GM18868 (cell line): ENCODE results near the gene TM4SF4.

ENCODE experiments used
- ATAC-seq: cut with Tn5 transposase; IDR thresholded peaks from one replicate; pipeline ENCODE4 v1.9.1; 2021; ENCODE audit warnings: mild to moderate bottlenecking, moderate library complexity; ENCODE audit not compliant: unreplicated experiment

TM4SF4 gene

GRCh38 chr3:149454746-149455145 is 19.8 kb upstream of the TM4SF4 start:
- ATAC-seq, result no peak

DNA sequence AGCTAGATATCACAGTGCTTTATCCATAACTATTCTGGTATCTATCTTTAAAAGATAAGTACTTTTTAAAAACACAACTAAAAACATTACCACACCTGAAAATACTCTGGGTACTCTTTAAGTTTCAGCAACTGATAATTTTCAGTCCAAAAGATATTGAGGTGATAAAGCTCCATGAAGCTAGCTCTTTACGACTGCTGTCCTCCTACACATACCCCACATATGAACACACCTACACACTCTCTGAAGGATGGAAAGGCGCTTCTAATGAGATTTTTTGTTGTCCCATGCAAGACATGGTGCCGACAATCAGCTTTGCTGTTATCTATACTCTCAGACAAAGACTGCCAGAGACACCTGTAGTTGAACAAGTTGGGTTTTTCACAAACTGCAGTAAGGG is 19.1 kb upstream of the TM4SF4 start:
- ATAC-seq, result no peak

- ATAC-seq, result no peak
These were observed 18.5 kb upstream of the TM4SF4 start for GRCh38 chr3:149455989-149456388.

GRCh38 chr3:149459491-149460059 is 14.9 kb upstream of the TM4SF4 start:
- no peak for ATAC-seq

DNA sequence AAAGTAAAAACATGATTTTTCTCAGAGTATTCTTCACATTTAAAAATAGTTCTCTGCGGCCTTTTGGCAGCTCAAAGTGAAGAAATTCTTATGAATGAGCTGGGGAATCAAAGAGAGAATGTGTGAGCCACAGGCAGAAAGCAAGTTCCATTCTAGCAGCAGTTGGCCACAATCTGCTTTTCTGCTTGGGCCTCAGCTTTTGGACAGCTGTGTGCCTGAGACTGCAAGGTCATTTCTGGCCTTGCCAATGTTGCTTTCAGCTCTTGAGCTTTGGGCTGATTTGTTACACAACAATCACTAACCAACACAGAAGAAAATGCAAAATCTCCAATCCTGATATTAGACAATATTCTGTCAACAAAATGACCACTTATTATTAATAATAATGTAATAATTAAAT is 14.4 kb upstream of the TM4SF4 start:
- ATAC-seq, result no peak

DNA sequence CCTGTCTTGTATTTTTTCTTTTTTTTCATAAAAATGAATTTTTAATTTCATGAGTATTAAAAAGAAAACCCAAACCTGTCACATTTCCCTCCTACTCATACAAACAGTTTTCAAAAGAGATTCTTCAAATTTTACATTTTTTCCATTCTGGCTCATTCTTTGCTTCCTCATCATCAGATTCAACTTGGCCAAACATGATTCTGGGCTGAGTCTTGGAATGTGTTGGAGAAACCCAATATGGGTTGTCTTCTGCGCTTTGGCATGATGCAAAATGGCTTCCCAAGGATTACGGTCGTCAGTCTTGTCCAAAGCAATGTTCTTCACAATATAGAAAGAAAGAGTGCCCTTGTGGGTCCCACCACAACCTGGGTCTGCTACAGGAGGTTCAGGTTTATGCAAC is 12.4 kb upstream of the TM4SF4 start:
- ATAC-seq, result no peak

GRCh38 chr3:149462581-149463011 is 11.9 kb upstream of the TM4SF4 start:
- no peak for ATAC-seq

GRCh38 chr3:149463921-149464320 is 10.6 kb upstream of the TM4SF4 start:
- no peak for ATAC-seq

- ATAC-seq, result no peak
These were observed 9.8 kb upstream of the TM4SF4 start for GRCh38 chr3:149464542-149465328.

GRCh38 chr3:149465351-149465883 is 9.1 kb upstream of the TM4SF4 start:
- ATAC-seq, result no peak

GRCh38 chr3:149466192-149466591 is 8.3 kb upstream of the TM4SF4 start:
- ATAC-seq, result no peak

GRCh38 chr3:149468504-149469212 is 5.8 kb upstream of the TM4SF4 start:
- ATAC-seq, result peak; percentile 75

GRCh38 chr3:149470381-149470780 is 4.1 kb upstream of the TM4SF4 start:
- no peak for ATAC-seq

DNA sequence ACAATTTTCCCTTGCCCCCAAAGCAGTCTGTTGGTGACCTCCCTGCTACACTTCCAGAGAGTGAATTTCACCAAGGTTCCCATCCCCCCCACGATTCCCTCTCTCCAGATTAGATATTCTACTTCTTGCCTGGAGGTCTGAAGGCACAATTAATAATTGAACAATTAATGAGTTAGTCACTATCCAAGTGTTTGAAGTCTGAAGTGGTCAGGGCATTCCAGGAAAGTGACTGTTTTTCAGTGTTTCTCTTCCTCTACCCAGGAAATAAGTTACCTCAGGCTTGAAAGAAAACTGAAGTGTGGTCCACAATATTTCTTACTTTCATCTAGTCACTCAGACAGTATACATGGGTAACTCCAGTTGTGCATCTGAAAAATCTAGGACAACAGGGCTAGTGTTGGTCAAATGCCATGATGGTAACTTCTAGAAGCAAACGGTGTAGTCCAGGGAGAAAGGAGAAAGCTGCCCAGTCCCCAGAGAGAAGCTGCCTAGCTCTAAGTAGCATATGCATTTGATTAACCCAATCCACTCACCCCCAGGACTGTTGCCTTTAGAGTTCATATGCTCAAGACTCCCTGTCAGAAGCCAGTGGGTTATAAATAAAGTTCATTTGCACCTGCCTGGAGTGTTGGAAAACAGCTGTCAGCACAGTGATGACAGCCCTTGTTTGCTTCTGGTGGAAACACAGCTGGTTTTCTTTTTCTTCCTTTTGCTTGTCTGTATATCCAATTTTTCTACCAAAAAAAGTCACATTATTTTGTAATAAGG is 2.3 kb upstream of the TM4SF4 start:
- no peak for ATAC-seq

DNA sequence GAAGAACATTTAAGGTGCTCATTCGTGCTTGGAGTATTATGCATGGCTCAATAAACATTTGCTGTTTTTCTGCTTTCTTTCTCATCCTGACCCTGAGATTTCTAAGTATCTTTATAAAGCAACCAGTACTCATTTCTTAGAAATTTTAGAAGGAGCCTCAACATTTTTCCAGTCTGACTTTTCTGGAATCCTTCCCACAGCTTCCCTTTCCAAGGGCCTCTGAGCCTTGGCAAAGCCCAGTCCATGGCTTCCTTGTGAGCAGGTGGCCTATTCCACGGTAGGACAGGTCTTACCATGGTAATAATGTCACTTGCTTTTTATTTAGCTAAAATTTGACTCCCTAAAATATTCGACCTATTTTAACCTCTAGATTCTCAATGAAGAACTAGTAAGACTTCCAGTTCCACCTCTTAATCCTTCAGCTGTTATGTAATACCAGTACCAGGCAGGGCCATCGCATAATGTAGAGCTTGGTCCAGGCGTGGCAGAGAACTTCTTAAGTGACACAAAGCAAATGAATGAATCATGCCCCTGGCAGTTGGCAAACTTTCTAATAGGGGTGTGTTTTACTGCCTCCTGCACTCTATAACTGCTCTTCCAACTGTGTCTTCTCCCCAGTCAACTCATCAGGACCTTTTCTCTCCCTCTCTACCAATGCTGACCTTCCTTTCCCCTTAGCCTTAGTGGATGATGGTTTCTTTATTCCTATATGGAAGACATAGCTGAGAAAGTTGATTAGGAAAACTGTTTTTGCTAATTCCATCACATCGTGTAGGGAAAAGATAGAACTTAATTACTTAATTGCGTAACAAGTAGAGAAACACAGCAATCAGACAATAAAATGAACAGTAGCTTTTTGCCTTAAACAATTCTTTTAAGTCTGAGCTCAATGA is 894 bp upstream of the TM4SF4 start:
- ATAC-seq, result no peak

DNA sequence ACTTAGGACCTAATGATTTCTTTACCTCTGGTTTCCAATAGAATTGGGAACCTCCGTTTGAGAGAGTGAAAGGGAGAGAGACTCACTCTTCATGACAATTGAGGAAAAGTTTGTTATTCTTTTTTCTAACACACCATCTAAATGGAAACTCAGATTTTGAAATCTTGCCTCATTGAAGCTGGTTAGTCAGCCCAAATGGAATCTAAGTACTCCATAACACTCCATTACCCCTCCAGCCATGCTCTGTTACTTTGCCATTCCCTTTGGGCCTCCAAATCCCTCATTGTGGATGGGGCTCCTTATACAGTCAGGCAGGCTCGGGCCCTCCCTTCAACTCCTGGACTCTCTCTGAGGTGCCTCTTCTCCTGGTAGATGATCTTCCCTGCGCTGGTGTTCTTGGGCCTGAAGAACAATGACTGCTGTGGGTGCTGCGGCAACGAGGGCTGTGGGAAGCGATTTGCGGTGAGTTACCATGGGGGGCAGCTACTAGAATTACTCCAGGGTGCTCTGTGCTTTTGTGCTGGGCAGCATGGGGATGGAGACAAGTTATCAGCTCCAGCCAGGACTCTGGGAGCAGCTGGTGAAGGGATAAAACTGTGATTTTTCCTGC is 1.1 kb downstream of the TM4SF4 start:
- no peak for ATAC-seq

- ATAC-seq, result no peak
These were observed 1.7 kb downstream of the TM4SF4 start for GRCh38 chr3:149476225-149476624.

GRCh38 chr3:149479621-149480325 is 5.3 kb downstream of the TM4SF4 start:
- no peak for ATAC-seq
